ENCODE data around the gene C20orf204. TPM values are rescaled to one million over a fixed set of nuclear protein-coding genes. Genes with fewer than 3 reads are reported as not detected.

The C20orf204 gene
- total RNA-seq, 4 donors from 2014 or later = 0.17 to 1.6 (median 0.32) TPM

- peaks cover 0 to 100% (median 36%) of the 10 kb centered on the region in 4 donors for H3K27me3 ChIP-seq
- WGBS = 84% methylated on average over 5 of the region's 15 CpGs
- peaks cover 26 to 63% (median 54%) of the 10 kb centered on the region in 4 donors for H3K4me1 ChIP-seq
- peak overlapping the region; percentile 57 to 77 (median 71) for H3K27ac ChIP-seq (replicated peaks in 1 of 4)
- no peak for DNase-seq (ENCODE audit: extremely low spot score)
- TF ChIP-seq POLR2AphosphoS5 (IDR thresholded peaks at IDR 0.05) = peak; percentile 65 to 77
- TF ChIP-seq, protein P1, sequence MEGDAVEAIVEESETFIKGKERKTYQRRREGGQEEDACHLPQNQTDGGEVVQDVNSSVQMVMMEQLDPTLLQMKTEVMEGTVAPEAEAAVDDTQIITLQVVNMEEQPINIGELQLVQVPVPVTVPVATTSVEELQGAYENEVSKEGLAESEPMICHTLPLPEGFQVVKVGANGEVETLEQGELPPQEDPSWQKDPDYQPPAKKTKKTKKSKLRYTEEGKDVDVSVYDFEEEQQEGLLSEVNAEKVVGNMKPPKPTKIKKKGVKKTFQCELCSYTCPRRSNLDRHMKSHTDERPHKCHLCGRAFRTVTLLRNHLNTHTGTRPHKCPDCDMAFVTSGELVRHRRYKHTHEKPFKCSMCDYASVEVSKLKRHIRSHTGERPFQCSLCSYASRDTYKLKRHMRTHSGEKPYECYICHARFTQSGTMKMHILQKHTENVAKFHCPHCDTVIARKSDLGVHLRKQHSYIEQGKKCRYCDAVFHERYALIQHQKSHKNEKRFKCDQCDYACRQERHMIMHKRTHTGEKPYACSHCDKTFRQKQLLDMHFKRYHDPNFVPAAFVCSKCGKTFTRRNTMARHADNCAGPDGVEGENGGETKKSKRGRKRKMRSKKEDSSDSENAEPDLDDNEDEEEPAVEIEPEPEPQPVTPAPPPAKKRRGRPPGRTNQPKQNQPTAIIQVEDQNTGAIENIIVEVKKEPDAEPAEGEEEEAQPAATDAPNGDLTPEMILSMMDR (IDR thresholded peaks at IDR 0.05) = no peak
- peaks cover 0 to 15% (median 0%) of the 10 kb centered on the region in 4 donors for H3K36me3 ChIP-seq
- no peak overlapping the region for H3K4me3 ChIP-seq
- H3K9me3 ChIP-seq = no peaks in the 10 kb centered on the region
- intact Hi-C loops (cut with DNase I) = no loop called here
These were observed 15.8 kb downstream of the C20orf204 start for GRCh38 chr20:64051561-64052325.

GRCh38 chr20:64052326-64052722 is 16.3 kb downstream of the C20orf204 start:
- H3K27ac ChIP-seq (replicated peaks in 1 of 4) = peak overlapping the region; percentile 49 to 77 (median 68)

DNA sequence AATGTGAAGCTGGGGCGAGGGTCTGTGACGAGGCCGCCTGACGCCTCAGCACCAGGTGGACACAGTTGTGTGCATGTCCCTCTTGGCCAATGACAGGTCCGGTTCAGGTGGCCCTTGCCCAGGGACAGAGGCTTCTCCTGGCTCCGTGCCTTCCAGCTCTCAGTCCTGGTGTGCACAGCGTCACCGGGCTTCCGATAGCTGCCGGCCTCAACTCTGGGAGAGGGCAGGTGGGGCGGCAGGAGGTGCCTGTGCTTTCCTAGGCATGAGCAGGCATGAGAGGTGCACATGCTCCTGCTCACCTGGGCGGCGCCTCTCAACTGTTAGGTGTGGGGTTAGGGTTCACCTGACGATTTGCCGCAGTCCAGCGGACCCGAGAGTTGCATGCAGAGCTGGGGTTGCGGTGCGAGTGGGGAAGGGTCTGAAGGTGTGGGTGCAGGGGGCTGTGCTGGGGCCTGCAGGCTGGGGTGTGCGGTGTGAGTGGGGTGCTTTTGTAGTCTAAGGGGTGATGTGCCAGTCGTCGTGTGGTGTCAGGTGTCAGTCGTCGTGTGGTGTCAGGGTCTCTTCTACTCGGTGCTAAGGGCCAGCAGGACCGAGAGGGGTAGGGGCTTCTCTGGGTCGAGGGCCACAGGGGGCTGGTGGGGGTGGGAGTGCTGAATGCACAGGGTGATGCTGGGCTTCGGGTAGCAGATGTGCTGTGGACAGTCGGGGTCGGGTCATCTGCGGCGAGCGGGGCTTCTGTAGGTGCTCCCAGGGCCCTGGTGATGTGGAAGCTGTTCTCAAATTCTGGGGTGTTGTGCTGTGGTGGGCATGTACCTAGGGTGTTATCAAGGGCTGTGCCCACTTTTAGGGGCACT is 17.2 kb downstream of the C20orf204 start:
- 88% methylated on average over 28 of the region's 33 CpGs for WGBS
- Histone ChIP-seq H3K36me3 (peaks cover 0 to under 1% (median 0%) of the 10 kb centered on the region in 4 donors), H3K27me3 (peaks cover 0 to 98% (median 26%) of the 10 kb centered on the region in 4 donors), H3K4me1 (peaks cover 30 to 71% (median 61%) of the 10 kb centered on the region in 4 donors), H3K27ac (replicated peaks in 1 of 4) (peak overlapping the region; percentile 49 to 77 (median 68)), H3K4me3 (peak overlapping the region in 2 of 4 donors; percentile 12 to 22), H3K9me3 (no peaks in the 10 kb centered on the region)
- TF ChIP-seq, protein P1 (IDR thresholded peaks at IDR 0.05) = no peak
- TF ChIP-seq EP300 (IDR thresholded peaks at IDR 0.05) = no peak
- no peak for TF ChIP-seq POLR2A (IDR thresholded peaks at IDR 0.05; ENCODE audit: low read depth)
- TF ChIP-seq POLR2AphosphoS5 (IDR thresholded peaks at IDR 0.05) = no peak
- intact Hi-C loops (cut with DNase I) = no loop called here
- DNase-seq (ENCODE audit: extremely low spot score) = no peak

More at GRCh38 chr20:64052326-64052722, 16.3 kb downstream of the C20orf204 start:
- Histone ChIP-seq H3K4me1 (peaks cover 27 to 68% (median 58%) of the 10 kb centered on the region in 4 donors), H3K27me3 (peaks cover 0 to 100% (median 33%) of the 10 kb centered on the region in 4 donors), H3K9me3 (no peaks in the 10 kb centered on the region), H3K4me3 (no peak overlapping the region), H3K36me3 (peaks cover 0 to 9% (median 0%) of the 10 kb centered on the region in 4 donors)
- TF ChIP-seq EP300 (IDR thresholded peaks at IDR 0.05) = no peak
- TF ChIP-seq, protein P1 (IDR thresholded peaks at IDR 0.05) = no peak
- TF ChIP-seq POLR2A (IDR thresholded peaks at IDR 0.05; ENCODE audit: low read depth) = no peak
- TF ChIP-seq POLR2AphosphoS5 (IDR thresholded peaks at IDR 0.05) = no peak
- intact Hi-C loops (cut with DNase I) = no loop called here
- no peak for DNase-seq (ENCODE audit: extremely low spot score)
- 96% methylated on average over 4 of the region's 10 CpGs for WGBS

GRCh38 chr20:64053841-64054661 is 18.1 kb downstream of the C20orf204 start:
- H3K4me3 ChIP-seq = peak overlapping the region in 2 of 4 donors; percentile 12 to 22
- peak overlapping the region in 3 of 4 donors; percentile 70 to 77 (median 76) for H3K27ac ChIP-seq (replicated peaks in 1 of 4)
- DNase-seq (ENCODE audit: extremely low spot score) = no peak
- H3K9me3 ChIP-seq = no peaks in the 10 kb centered on the region
- H3K27me3 ChIP-seq = peaks cover 0 to 92% (median 26%) of the 10 kb centered on the region in 4 donors
- H3K36me3 ChIP-seq = no peaks in the 10 kb centered on the region
- WGBS = 43% methylated on average over 9 of the region's 17 CpGs
- intact Hi-C loops (cut with DNase I) = no loop called here
- TF ChIP-seq EP300 (IDR thresholded peaks at IDR 0.05) (no peak), POLR2AphosphoS5 (IDR thresholded peaks at IDR 0.05) (peak; percentile 23 to 28)
- peaks cover 30 to 63% (median 54%) of the 10 kb centered on the region in 4 donors for H3K4me1 ChIP-seq

Data from esophagus muscularis mucosa (tissue), 4 donors.